Measurements from ENCODE around the gene ZNF783. TPM values are rescaled to one million over a fixed set of nuclear protein-coding genes. Genes with fewer than 3 reads are reported as not detected.

The ZNF783 gene
- polyA plus RNA-seq, 2 of the 4 experiments (the other 2 are of a cell fraction), result 7.4 to 8.0 TPM

DNA sequence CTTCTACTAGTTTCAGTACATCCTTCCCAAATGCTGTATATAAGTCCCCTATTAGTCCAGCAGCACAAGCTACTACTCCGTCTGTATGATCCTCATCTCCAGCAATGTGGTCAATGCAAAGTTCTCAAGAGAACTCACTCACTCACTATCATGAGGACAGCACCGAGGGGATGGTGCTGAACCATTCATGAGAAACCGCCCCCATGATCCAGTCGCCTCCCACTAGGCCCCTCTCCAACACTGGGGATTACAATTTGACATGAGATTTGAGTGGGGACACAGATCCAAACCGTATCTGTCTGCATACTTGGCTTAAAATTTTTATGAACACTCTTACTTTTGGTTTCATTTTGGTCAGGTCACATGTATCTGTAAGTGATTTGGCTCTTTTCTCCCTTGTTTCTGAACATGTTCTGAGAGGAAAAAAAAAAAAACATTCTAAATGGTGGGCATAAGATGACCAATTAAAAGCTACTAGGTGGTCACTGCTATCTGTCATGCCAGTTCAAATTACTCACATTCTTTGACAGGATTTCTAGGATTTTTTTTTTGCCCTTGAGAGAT lies 60.1 kb downstream of the ZNF783 start (continued):
- no peak for TF ChIP-seq ZFP36 (IDR thresholded peaks at IDR 0.05; ENCODE audit: borderline replicate concordance, partially characterized antibody)
- TF ChIP-seq, protein P1, sequence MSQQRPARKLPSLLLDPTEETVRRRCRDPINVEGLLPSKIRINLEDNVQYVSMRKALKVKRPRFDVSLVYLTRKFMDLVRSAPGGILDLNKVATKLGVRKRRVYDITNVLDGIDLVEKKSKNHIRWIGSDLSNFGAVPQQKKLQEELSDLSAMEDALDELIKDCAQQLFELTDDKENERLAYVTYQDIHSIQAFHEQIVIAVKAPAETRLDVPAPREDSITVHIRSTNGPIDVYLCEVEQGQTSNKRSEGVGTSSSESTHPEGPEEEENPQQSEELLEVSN (IDR thresholded peaks at IDR 0.05; ENCODE audit: borderline replicate concordance, low read depth), result no peak

DNA sequence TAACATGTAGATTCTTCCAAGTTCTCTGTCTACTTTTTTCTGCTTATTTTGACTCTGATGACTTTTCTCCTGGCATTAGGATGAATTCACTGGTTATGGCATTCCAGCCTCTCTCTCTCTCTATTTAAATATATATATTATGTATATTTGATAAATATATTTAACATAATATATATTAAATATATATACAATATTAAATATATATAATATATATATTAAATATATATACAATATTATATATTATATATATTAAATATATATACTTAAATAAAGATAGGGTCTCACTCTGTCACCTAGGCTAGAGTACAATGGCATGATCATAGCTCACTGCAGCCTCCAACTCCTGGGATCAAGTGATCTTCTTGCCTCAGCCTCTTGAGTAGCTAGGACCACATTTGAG lies 60.7 kb downstream of the ZNF783 start:
- CTCF ChIA-PET, result interaction anchor here (0.6 to 4.2 kb wide), 4 partner anchors 13 to 243 kb away, joined by 3 to 25 read pairs (median 4); no protein-coding TSS in a partner anchor
- TF ChIP-seq EHMT2 (IDR thresholded peaks at IDR 0.05; ENCODE audit: low read depth) (no peak), RAD21 (conservative IDR thresholded peaks at IDR 0.05 in 1 of 2, IDR thresholded peaks at IDR 0.05 in 1 of 2) (no peak), CBX2 (IDR thresholded peaks at IDR 0.05; ENCODE audit: borderline replicate concordance, low read depth) (no peak), MAZ (IDR thresholded peaks at IDR 0.05; ENCODE audit: borderline replicate concordance, low read depth, low read length) (no peak), TFCP2L1 (CRISPR knock-in tag; IDR thresholded peaks at IDR 0.05) (no peak), EP300 (IDR thresholded peaks at IDR 0.05) (no peak), POLR2AphosphoS2 (conservative IDR thresholded peaks at IDR 0.05; ENCODE audit: low read length) (no peak), JUNB (IDR thresholded peaks at IDR 0.05) (no peak), RARB (CRISPR knock-in tag; IDR thresholded peaks at IDR 0.05) (no peak), CBX8 (IDR thresholded peaks at IDR 0.05) (no peak)
- TF ChIP-seq, protein P2, sequence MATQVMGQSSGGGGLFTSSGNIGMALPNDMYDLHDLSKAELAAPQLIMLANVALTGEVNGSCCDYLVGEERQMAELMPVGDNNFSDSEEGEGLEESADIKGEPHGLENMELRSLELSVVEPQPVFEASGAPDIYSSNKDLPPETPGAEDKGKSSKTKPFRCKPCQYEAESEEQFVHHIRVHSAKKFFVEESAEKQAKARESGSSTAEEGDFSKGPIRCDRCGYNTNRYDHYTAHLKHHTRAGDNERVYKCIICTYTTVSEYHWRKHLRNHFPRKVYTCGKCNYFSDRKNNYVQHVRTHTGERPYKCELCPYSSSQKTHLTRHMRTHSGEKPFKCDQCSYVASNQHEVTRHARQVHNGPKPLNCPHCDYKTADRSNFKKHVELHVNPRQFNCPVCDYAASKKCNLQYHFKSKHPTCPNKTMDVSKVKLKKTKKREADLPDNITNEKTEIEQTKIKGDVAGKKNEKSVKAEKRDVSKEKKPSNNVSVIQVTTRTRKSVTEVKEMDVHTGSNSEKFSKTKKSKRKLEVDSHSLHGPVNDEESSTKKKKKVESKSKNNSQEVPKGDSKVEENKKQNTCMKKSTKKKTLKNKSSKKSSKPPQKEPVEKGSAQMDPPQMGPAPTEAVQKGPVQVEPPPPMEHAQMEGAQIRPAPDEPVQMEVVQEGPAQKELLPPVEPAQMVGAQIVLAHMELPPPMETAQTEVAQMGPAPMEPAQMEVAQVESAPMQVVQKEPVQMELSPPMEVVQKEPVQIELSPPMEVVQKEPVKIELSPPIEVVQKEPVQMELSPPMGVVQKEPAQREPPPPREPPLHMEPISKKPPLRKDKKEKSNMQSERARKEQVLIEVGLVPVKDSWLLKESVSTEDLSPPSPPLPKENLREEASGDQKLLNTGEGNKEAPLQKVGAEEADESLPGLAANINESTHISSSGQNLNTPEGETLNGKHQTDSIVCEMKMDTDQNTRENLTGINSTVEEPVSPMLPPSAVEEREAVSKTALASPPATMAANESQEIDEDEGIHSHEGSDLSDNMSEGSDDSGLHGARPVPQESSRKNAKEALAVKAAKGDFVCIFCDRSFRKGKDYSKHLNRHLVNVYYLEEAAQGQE (IDR thresholded peaks at IDR 0.05), result no peak

DNA sequence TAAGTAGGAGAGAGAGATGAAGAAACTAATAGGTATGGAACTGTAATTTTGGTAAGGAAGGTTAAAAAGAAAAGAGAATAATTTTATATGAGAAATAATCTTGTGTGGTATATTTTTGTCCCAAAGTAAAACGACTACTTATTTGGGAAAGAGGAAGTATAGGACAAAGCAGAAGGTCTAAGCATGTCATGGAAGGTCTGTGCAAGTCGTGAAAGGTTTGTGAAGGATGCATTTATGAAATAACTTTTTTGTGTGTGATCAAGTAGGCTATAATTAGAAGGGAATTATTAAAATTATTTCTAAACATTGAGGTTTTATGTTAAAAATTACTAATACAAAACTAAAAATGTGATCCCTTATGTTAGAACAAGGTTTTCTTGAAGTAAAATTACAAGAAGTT lies 63.3 kb downstream of the ZNF783 start:
- ATAC-seq (no peak), DNase-seq (ENCODE audit: low read depth in 1 of 2, low spot score in 1 of 2) (no peak), FAIRE-seq (no peak)
- WGBS (ENCODE audit: missing lambda C conversion rate), result 3% methylated on average over 2 of the region's 2 CpGs
- Histone ChIP-seq H3K4me2 (no peak overlapping the region), H3K4me3 (no peak overlapping the region), H3K27ac (no peak overlapping the region), H3K4me1 (no peaks in the 10 kb centered on the region), H3K9me3 (peaks cover 8% of the 10 kb centered on the region; the same call in 1 of the 3 replicates)
- ChIA-PET CTCF (interaction anchor here (0.5 kb wide), 1 partner anchor 136 kb away, joined by 4 read pairs; no protein-coding TSS in a partner anchor), POLR2A (no interaction called here)
- TF ChIP-seq ZFP36 (IDR thresholded peaks at IDR 0.05; ENCODE audit: borderline replicate concordance, partially characterized antibody), result peak; percentile 58
- TF ChIP-seq EP300 (IDR thresholded peaks at IDR 0.05), result no peak

More for the DNA sequence above, 60.7 kb downstream of the ZNF783 start:
- peaks cover 12% of the 10 kb centered on the region; the same call in 2 of the 3 replicates for H3K9me3 ChIP-seq
- H3K27ac ChIP-seq, result no peak overlapping the region
- no peak overlapping the region for H3K4me3 ChIP-seq
- no peak overlapping the region for H3K4me2 ChIP-seq
- POLR2A ChIA-PET, result no interaction called here
- no peak for ATAC-seq
- DNase-seq (ENCODE audit: low read depth in 1 of 2, low spot score in 1 of 2), result no peak
- H3K4me1 ChIP-seq, result no peaks in the 10 kb centered on the region
- no peak for FAIRE-seq

DNA sequence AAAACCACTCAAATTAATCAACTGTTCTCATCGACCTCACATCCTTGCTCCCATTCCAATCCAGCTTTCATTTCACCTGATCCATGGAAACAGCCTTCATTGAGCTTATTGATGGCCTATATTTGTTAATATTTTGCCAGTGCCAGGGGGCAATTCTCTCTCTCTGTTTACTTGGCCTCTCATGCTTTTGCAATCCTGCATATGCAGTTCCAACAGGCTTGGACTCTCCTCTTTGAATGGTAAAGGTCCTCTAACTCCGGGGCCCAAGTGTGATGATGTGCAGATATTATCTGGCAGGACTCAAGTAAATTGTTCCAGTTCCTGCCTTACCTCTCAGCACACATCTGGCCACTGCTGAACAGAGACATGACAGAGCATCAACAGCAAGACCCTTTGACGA lies 67.3 kb downstream of the ZNF783 start:
- no peak for ATAC-seq
- CTCF ChIA-PET, result interaction anchor here (0.7 to 2.2 kb wide), 2 partner anchors 19 to 129 kb away, joined by 3 to 11 read pairs; no protein-coding TSS in a partner anchor
- no peak for FAIRE-seq

More for the DNA sequence above, 67.3 kb downstream of the ZNF783 start:
- Histone ChIP-seq H3K4me3 (no peak overlapping the region), H3K27ac (no peak overlapping the region), H3K9me3 (peaks cover 8% of the 10 kb centered on the region; the same call in 1 of the 3 replicates), H3K4me1 (no peaks in the 10 kb centered on the region), H3K4me2 (no peak overlapping the region)
- POLR2A ChIA-PET, result no interaction called here
- TF ChIP-seq TP53 (CRISPR knock-in tag; IDR thresholded peaks at IDR 0.05) (no peak), FOSL2 (IDR thresholded peaks at IDR 0.05) (no peak), FOSL2 (CRISPR knock-in tag; IDR thresholded peaks at IDR 0.05) (no peak), SMC3 (IDR thresholded peaks at IDR 0.05) (no peak), ESRRA (IDR thresholded peaks at IDR 0.05; ENCODE audit: borderline replicate concordance, low read length) (no peak), POLR2AphosphoS2 (conservative IDR thresholded peaks at IDR 0.05; ENCODE audit: low read length) (no peak), TFCP2L1 (CRISPR knock-in tag; IDR thresholded peaks at IDR 0.05) (no peak), NPAS2 (CRISPR knock-in tag; IDR thresholded peaks at IDR 0.05; ENCODE audit: borderline replicate concordance) (no peak), ZC3H11A (IDR thresholded peaks at IDR 0.05) (no peak)
- 0% methylated on average over 3 of the region's 3 CpGs for WGBS (ENCODE audit: missing lambda C conversion rate)
- DNase-seq (ENCODE audit: low read depth in 1 of 2, low spot score in 1 of 2), result no peak
